GM23338 (cell line): ENCODE data around the gene ODF4. TPM values are rescaled to one million over a fixed set of nuclear protein-coding genes. Genes with fewer than 3 reads are reported as not detected.

ENCODE experiments used
- ATAC-seq: fragments of 200-7000 bp; cut with Tn5 transposase; 3 replicates; pipeline ENCODE4 v1.9.1; 2020
- DNase-seq: peaks from one replicate; pipeline ENCODE4 v3.0.0-alpha.2; 2015; ENCODE audit warnings: low spot score
- H2AFZ ChIP-seq: fragments of 200-600 bp; sonication (generic); 2 replicates; pipeline ENCODE4 v1.8.0; 2016; ENCODE audit warnings: antibody characterized with exemption, mild to moderate bottlenecking, moderate library complexity
- H3F3A ChIP-seq: fragments of 200-600 bp; sonication (generic); replicated peaks from 2 replicates; pipeline ENCODE4 v1.8.0; 2017; ENCODE audit warnings: antibody characterized with exemption, mixed run types, low read depth
- H3K27ac ChIP-seq: fragments of 200-600 bp; sonication (generic); 2 replicates; pipeline ENCODE4 v1.6.1; 2016; ENCODE audit warnings: low read depth
- H3K27me3 ChIP-seq: fragments of 200-600 bp; sonication (generic); 2 replicates; pipeline ENCODE4 v1.8.0; 2016; ENCODE audit warnings: mild to moderate bottlenecking, mixed run types, moderate library complexity; ENCODE audit not compliant: insufficient read depth
- H3K36me3 ChIP-seq: fragments of 200-600 bp; sonication (generic); 2 replicates; pipeline ENCODE4 v1.8.0; 2016; ENCODE audit warnings: mild to moderate bottlenecking; ENCODE audit not compliant: insufficient read depth
- H3K4me1 ChIP-seq: fragments of 200-600 bp; sonication (generic); 2 replicates; pipeline ENCODE4 v1.8.0; 2016; ENCODE audit warnings: mild to moderate bottlenecking, moderate library complexity; ENCODE audit not compliant: insufficient read depth
- H3K4me2 ChIP-seq: fragments of 200-600 bp; sonication (generic); 2 replicates; pipeline ENCODE4 v1.7.1; 2017; ENCODE audit warnings: mixed run types
- H3K4me3 ChIP-seq: fragments of 200-600 bp; sonication (generic); 2 replicates; pipeline ENCODE4 v1.6.1; 2016; ENCODE audit warnings: mixed run types
- H3K79me2 ChIP-seq: fragments of 200-600 bp; sonication (generic); replicated peaks from 2 replicates; pipeline ENCODE4 v1.8.0; 2017; ENCODE audit warnings: mild to moderate bottlenecking; ENCODE audit not compliant: insufficient read depth
- H3K9me2 ChIP-seq: fragments of 200-600 bp; sonication (generic); 2 replicates; pipeline ENCODE4 v1.8.0; 2017; ENCODE audit not compliant: insufficient read depth
- H4K20me1 ChIP-seq: fragments of 200-600 bp; sonication (generic); replicated peaks from 2 replicates; pipeline ENCODE4 v1.8.0; 2017; ENCODE audit warnings: mild to moderate bottlenecking; ENCODE audit not compliant: insufficient read depth
- H3K27ac Mint-ChIP-seq: 2 replicates; pipeline ENCODE4 v1.8.0; 2020; ENCODE audit warnings: inconsistent platforms, mild to moderate bottlenecking, moderate library complexity, mixed read lengths
- H3K27me3 Mint-ChIP-seq: 3 replicates; pipeline ENCODE4 v1.8.0; 2022; ENCODE audit warnings: low read depth, mild to moderate bottlenecking, moderate library complexity, mixed read lengths, inconsistent platforms; ENCODE audit not compliant: insufficient read depth, poor library complexity
- H3K36me3 Mint-ChIP-seq: 3 replicates; pipeline ENCODE4 v1.8.0; 2021; ENCODE audit warnings: low read depth, mild to moderate bottlenecking, inconsistent platforms, moderate library complexity, mixed read lengths
- H3K4me1 Mint-ChIP-seq: 3 replicates; pipeline ENCODE4 v1.8.0; 2020; ENCODE audit warnings: mild to moderate bottlenecking, inconsistent platforms, mixed read lengths
- H3K4me3 Mint-ChIP-seq: 3 replicates; pipeline ENCODE4 v1.8.0; 2021; ENCODE audit warnings: moderate library complexity, mild to moderate bottlenecking, inconsistent platforms, mixed read lengths
- H3K9me3 Mint-ChIP-seq: 3 replicates; pipeline ENCODE4 v1.8.0; 2020; ENCODE audit warnings: moderate library complexity, mild to moderate bottlenecking, inconsistent platforms, mixed read lengths
- CREB1 ChIP-seq: fragments of 250-450 bp; sonication (Bioruptor Pico); IDR thresholded peaks from 2 replicates; pipeline ENCODE4 v1.5.0; 2020; ENCODE audit warnings: low read depth, mild to moderate bottlenecking, moderate library complexity
- CTCF ChIP-seq, 2 experiments: fragments of 200-600 bp in 1 of 2; sonication (generic) in 1 of 2; conservative IDR thresholded peaks; 2 replicates each; pipeline versions ENCODE4 v1.5.1 to v1.6.1; 2016 to 2017; ENCODE audit warnings: antibody characterized with exemption in 2 of 2, low read depth in 2 of 2, mild to moderate bottlenecking in 2 of 2, moderate library complexity in 1 of 2
- ETS1 ChIP-seq: IDR thresholded peaks from 2 replicates; pipeline ENCODE4 v1.6.1; 2016; ENCODE audit warnings: antibody characterized with exemption
- EZH2 ChIP-seq: fragments of 200-600 bp; sonication (generic); IDR thresholded peaks from one replicate; pipeline ENCODE4 v1.8.0; 2017; ENCODE audit warnings: antibody characterized with exemption, mild to moderate bottlenecking, low read depth; ENCODE audit not compliant: unreplicated experiment
- EZH2phosphoT487 ChIP-seq: fragments of 200-600 bp; sonication (generic); IDR thresholded peaks from one replicate; pipeline ENCODE4 v1.8.1; 2018; ENCODE audit warnings: antibody characterized with exemption; ENCODE audit not compliant: unreplicated experiment
- JUNB ChIP-seq: IDR thresholded peaks from one replicate; pipeline ENCODE4 v1.6.1; 2016; ENCODE audit warnings: antibody characterized with exemption; ENCODE audit not compliant: unreplicated experiment
- NANOG ChIP-seq: IDR thresholded peaks from 2 replicates; pipeline ENCODE4 v1.6.1; 2016; ENCODE audit warnings: antibody characterized with exemption, borderline replicate concordance
- POLR2AphosphoS5 ChIP-seq: IDR thresholded peaks from 2 replicates; pipeline ENCODE4 v1.6.1; 2016; ENCODE audit warnings: antibody characterized with exemption, low read depth
- REST ChIP-seq: IDR thresholded peaks from one replicate; pipeline ENCODE4 v1.6.1; 2018; ENCODE audit warnings: antibody characterized with exemption; ENCODE audit not compliant: unreplicated experiment
- STAT1 ChIP-seq: IDR thresholded peaks from one replicate; pipeline ENCODE4 v1.6.1; 2016; ENCODE audit warnings: antibody characterized with exemption; ENCODE audit not compliant: unreplicated experiment
- ZNF114 ChIP-seq: fragments of 250-450 bp; sonication (Bioruptor Pico); IDR thresholded peaks from 2 replicates; pipeline ENCODE4 v1.5.0; 2020; ENCODE audit warnings: mild to moderate bottlenecking, moderate library complexity
- ZNF331 ChIP-seq: fragments of 250-450 bp; sonication (Bioruptor Pico); IDR thresholded peaks from 2 replicates; pipeline ENCODE4 v1.5.0; 2020; ENCODE audit warnings: low read depth, mild to moderate bottlenecking, moderate library complexity
- ZNF462 ChIP-seq: fragments of 250-450 bp; sonication (Bioruptor Pico); IDR thresholded peaks from 2 replicates; pipeline ENCODE4 v1.5.0; 2020; ENCODE audit warnings: mild to moderate bottlenecking, moderate library complexity
- polyA plus RNA-seq: library from polyadenylated mRNA; unstranded; fragments of >200 nt; fragmentation: Nextera tagmentation; extraction: Ambion mirVana; gene quantifications from 2 replicates; pipeline ENCODE4 v1.2.1, GENCODE V29; 2016
- total RNA-seq: library from RNA; depleted of rRNA; stranded (reverse); fragments of >200 nt; shearing (Covaris generic); gene quantifications from 2 replicates; pipeline ENCODE4 v1.2.3, GENCODE V29; 2014

The ODF4 gene
- total and polyA plus RNA-seq, 2 experiments from 2014 or later: not detected

GRCh38 chr17:8383143-8383822 is 43.6 kb downstream of the ODF4 start, which contains the start of gene RPL26:
RPL26 (minus strand) TSS chr17:8383193; CDS start chr17:8382310, 883 bp downstream.
- DNase-seq: peak; percentile 100

More at GRCh38 chr17:8383143-8383822, 43.6 kb downstream of the ODF4 start, which contains the start of gene RPL26:
- no peaks in the 10 kb centered on the region for H3K27me3 ChIP-seq
- peaks cover 29% of the 10 kb centered on the region for H3K4me1 ChIP-seq
- peak within 1 kb of the TSS; percentile 93 for H2AFZ ChIP-seq
- H3K9me3 Mint-ChIP-seq: peaks cover 3% of the 10 kb centered on the region; the same call in 1 of the 3 replicates
- H3K36me3 Mint-ChIP-seq: peaks cover 54% of the 10 kb centered on the region
- H3K27ac Mint-ChIP-seq: peak within 1 kb of the TSS; percentile 100
- peak; percentile 88 for ATAC-seq
- H3K9me2 ChIP-seq: no peaks in the 10 kb centered on the region
- H3K4me3 Mint-ChIP-seq: peak within 1 kb of the TSS; percentile 100
- peaks cover 39% of the 10 kb centered on the region for H3K4me1 Mint-ChIP-seq
- peaks cover 21% of the 10 kb centered on the region for H3K27me3 Mint-ChIP-seq
- peaks cover 32% of the 10 kb centered on the region for H4K20me1 ChIP-seq
- H3K4me2 ChIP-seq: peak within 1 kb of the TSS; percentile 85
- H3K79me2 ChIP-seq: peaks cover 46% of the 10 kb centered on the region
- H3K27ac ChIP-seq: peak within 1 kb of the TSS; percentile 99
- H3F3A ChIP-seq: peaks cover 43% of the 10 kb centered on the region
- peak within 1 kb of the TSS; percentile 93 for H3K4me3 ChIP-seq
- TF ChIP-seq CTCF (conservative IDR thresholded peaks at IDR 0.05; ENCODE audit: low read depth in 2 of 2) (peak; percentile 78 to 88), ETS1 (peak; percentile 93), REST (no peak), STAT1 (no peak), POLR2AphosphoS5 (peak; percentile 98; the same call in 1 of the 2 replicates), ZNF114 (no peak), CREB1 (CRISPR knock-in tag) (peak; percentile 22; the same call in 1 of the 2 replicates), ZNF331 (no peak), EZH2phosphoT487 (no peak), JUNB (no peak), EZH2 (no peak), NANOG (no peak), ZNF462 (CRISPR knock-in tag) (no peak)
- H3K36me3 ChIP-seq: peaks cover 39% of the 10 kb centered on the region
